Activated CD8-positive, alpha-beta T cell treated with anti-CD3 and anti-CD28 coated beads, Interleukin-2, amount 10 ng/mL, durations not matched to agents 7 days and 5 days (primary cell): ENCODE measurements around the gene PLD1. TPM values are rescaled to one million over a fixed set of nuclear protein-coding genes. Genes with fewer than 3 reads are reported as not detected.
"Not testable (repeated sequence)": the region's sequence is repeated elsewhere in the genome, so short reads cannot be mapped to it uniquely, and the experiment has no call there.

ENCODE experiments used
- ATAC-seq: fragments of 150-1000 bp; cut with Tn5 transposase; one replicate; pipeline ENCODE4 v1.10.0; 2021; ENCODE audit warnings: moderate library complexity
- CTCF ChIA-PET: fragments of 350-600 bp; sonication (Branson Sonifier 250); formaldehyde crosslinking; loops from one replicate; lab custom pipeline; 2021; ENCODE audit warnings: antibody characterized with exemption; lab: Charles Lee
- POLR2A ChIA-PET: fragments of 350-600 bp; sonication (Branson Sonifier 250); formaldehyde crosslinking; loops from one replicate; lab custom pipeline; 2021; ENCODE audit warnings: antibody characterized with exemption; lab: Charles Lee
- DNase-seq: peaks from one replicate; pipeline ENCODE4 v3.0.0-alpha.2; 2020
- H3K27ac Mint-ChIP-seq: one replicate; pipeline ENCODE4 v1.8.0; 2021; ENCODE audit warnings: mild to moderate bottlenecking, mixed read lengths
- H3K27me3 Mint-ChIP-seq: one replicate; pipeline ENCODE4 v1.8.0; 2021; ENCODE audit warnings: low read depth, mixed read lengths
- H3K36me3 Mint-ChIP-seq: one replicate; pipeline ENCODE4 v1.8.0; 2021; ENCODE audit warnings: low read depth, mixed read lengths
- H3K4me1 Mint-ChIP-seq: one replicate; pipeline ENCODE4 v1.8.0; 2021; ENCODE audit warnings: low read depth, mixed read lengths
- H3K4me3 Mint-ChIP-seq: one replicate; pipeline ENCODE4 v1.8.0; 2021; ENCODE audit warnings: mild to moderate bottlenecking, mixed read lengths
- H3K9me3 Mint-ChIP-seq: one replicate; pipeline ENCODE4 v1.8.0; 2022; ENCODE audit warnings: mixed read lengths; ENCODE audit not compliant: insufficient read depth
- total RNA-seq, 2 experiments: library from RNA; stranded (reverse); gene quantifications; one replicate each; pipeline ENCODE4 v1.2.3, GENCODE V29; 2021

The PLD1 gene
- total RNA-seq, 2 experiments from 2014 or later, result 0.29 to 1.1 TPM

- ATAC-seq (no peak), DNase-seq (no peak)
- H3K36me3 Mint-ChIP-seq, result no peaks in the 10 kb centered on the region
- H3K27ac Mint-ChIP-seq, result no peak overlapping the region
- ChIA-PET POLR2A (no interaction called here), CTCF (interaction anchor here (0.9 kb wide), 1 partner anchor 10 kb away, joined by 3 read pairs; no protein-coding TSS in a partner anchor)
- H3K4me3 Mint-ChIP-seq, result no peak overlapping the region
- no peaks in the 10 kb centered on the region for H3K9me3 Mint-ChIP-seq
- peaks cover 3% of the 10 kb centered on the region for H3K27me3 Mint-ChIP-seq
- no peaks in the 10 kb centered on the region for H3K4me1 Mint-ChIP-seq
These were observed 169.5 kb downstream of the PLD1 start for GRCh38 chr3:171640520-171641412.

GRCh38 chr3:171636666-171637065 lies 173.6 kb downstream of the PLD1 start:
- POLR2A ChIA-PET, result no interaction called here
- H3K36me3 Mint-ChIP-seq, result no peaks in the 10 kb centered on the region
- peaks cover 3% of the 10 kb centered on the region for H3K27me3 Mint-ChIP-seq
- H3K4me3 Mint-ChIP-seq, result no peak overlapping the region
- H3K4me1 Mint-ChIP-seq, result no peaks in the 10 kb centered on the region
- ATAC-seq (no peak), DNase-seq (no peak)
- CTCF ChIA-PET, result no interaction called here
- no peaks in the 10 kb centered on the region for H3K9me3 Mint-ChIP-seq
- no peak overlapping the region for H3K27ac Mint-ChIP-seq

- Mint-ChIP-seq H3K9me3 (no peaks in the 10 kb centered on the region), H3K4me3 (no peak overlapping the region), H3K36me3 (no peaks in the 10 kb centered on the region), H3K4me1 (no peaks in the 10 kb centered on the region), H3K27ac (no peak overlapping the region), H3K27me3 (peaks cover 3% of the 10 kb centered on the region)
- POLR2A ChIA-PET, result no interaction called here
- DNase-seq (no peak), ATAC-seq (no peak)
- CTCF ChIA-PET, result interaction anchor here (0.8 kb wide), 1 partner anchor 140 kb away, joined by 3 read pairs; no protein-coding TSS in a partner anchor
These were observed 177.5 kb downstream of the PLD1 start for GRCh38 chr3:171632766-171633165.

- ATAC-seq, H3K27ac Mint-ChIP-seq, DNase-seq, CTCF ChIA-PET, H3K9me3 Mint-ChIP-seq, H3K4me1 Mint-ChIP-seq, H3K4me3 Mint-ChIP-seq, H3K36me3 Mint-ChIP-seq, POLR2A ChIA-PET, H3K27me3 Mint-ChIP-seq: not testable (repeated sequence)
These were observed 183.5 kb downstream of the PLD1 start for GRCh38 chr3:171626799-171627198.

- Mint-ChIP-seq H3K9me3 (no peaks in the 10 kb centered on the region), H3K27ac (no peak overlapping the region), H3K27me3 (peaks cover 8% of the 10 kb centered on the region), H3K36me3 (no peaks in the 10 kb centered on the region), H3K4me1 (no peaks in the 10 kb centered on the region), H3K4me3 (no peak overlapping the region)
- DNase-seq (no peak), ATAC-seq (no peak)
- CTCF ChIA-PET, result interaction anchor here (1.0 kb wide), 1 partner anchor 150 kb away, joined by 4 read pairs; no protein-coding TSS in a partner anchor
- POLR2A ChIA-PET, result no interaction called here
These were observed 188.2 kb downstream of the PLD1 start for GRCh38 chr3:171622126-171622525.

- ATAC-seq, result no peak
- ChIA-PET POLR2A (no interaction called here), CTCF (interaction anchor here (1.0 kb wide), 1 partner anchor 151 kb away, joined by 4 read pairs; no protein-coding TSS in a partner anchor)
- Mint-ChIP-seq H3K27me3 (peaks cover 15% of the 10 kb centered on the region), H3K36me3 (no peaks in the 10 kb centered on the region), H3K4me3 (no peak overlapping the region), H3K4me1 (no peaks in the 10 kb centered on the region), H3K9me3 (no peaks in the 10 kb centered on the region), H3K27ac (no peak overlapping the region)
- no peak for DNase-seq
These were observed 189.4 kb downstream of the PLD1 start for GRCh38 chr3:171620825-171621434.

GRCh38 chr3:171616798-171617197 lies 193.5 kb downstream of the PLD1 start:
- no peaks in the 10 kb centered on the region for H3K9me3 Mint-ChIP-seq
- H3K4me1 Mint-ChIP-seq, result no peaks in the 10 kb centered on the region
- H3K4me3 Mint-ChIP-seq, result no peak overlapping the region
- peaks cover 19% of the 10 kb centered on the region for H3K27me3 Mint-ChIP-seq
- ChIA-PET CTCF (interaction anchor here (1.2 to 1.3 kb wide), 2 partner anchors 29 to 567 kb away, joined by 3 read pairs; no protein-coding TSS in a partner anchor), POLR2A (no interaction called here)
- H3K27ac Mint-ChIP-seq, result no peak overlapping the region
- DNase-seq (no peak), ATAC-seq (no peak)
- H3K36me3 Mint-ChIP-seq, result no peaks in the 10 kb centered on the region

GRCh38 chr3:171615686-171616085 lies 194.6 kb downstream of the PLD1 start:
- CTCF ChIA-PET, result no interaction called here
- no peak overlapping the region for H3K27ac Mint-ChIP-seq
- POLR2A ChIA-PET, result no interaction called here
- no peak for DNase-seq
- no peaks in the 10 kb centered on the region for H3K9me3 Mint-ChIP-seq
- H3K27me3 Mint-ChIP-seq, result peaks cover 16% of the 10 kb centered on the region
- ATAC-seq, result no peak
- H3K4me1 Mint-ChIP-seq, result no peaks in the 10 kb centered on the region
- no peaks in the 10 kb centered on the region for H3K36me3 Mint-ChIP-seq
- H3K4me3 Mint-ChIP-seq, result no peak overlapping the region

- H3K36me3 Mint-ChIP-seq, result no peaks in the 10 kb centered on the region
- DNase-seq (no peak), ATAC-seq (no peak)
- no peaks in the 10 kb centered on the region for H3K9me3 Mint-ChIP-seq
- peaks cover 16% of the 10 kb centered on the region for H3K27me3 Mint-ChIP-seq
- no peaks in the 10 kb centered on the region for H3K4me1 Mint-ChIP-seq
- POLR2A ChIA-PET, result no interaction called here
- CTCF ChIA-PET, result no interaction called here
- no peak overlapping the region for H3K27ac Mint-ChIP-seq
- no peak overlapping the region for H3K4me3 Mint-ChIP-seq
These were observed 195.0 kb downstream of the PLD1 start for GRCh38 chr3:171615281-171615680.

GRCh38 chr3:171614318-171614921 lies 195.9 kb downstream of the PLD1 start:
- POLR2A ChIA-PET, result no interaction called here
- CTCF ChIA-PET, result interaction anchor here (0.6 to 1.3 kb wide), 7 partner anchors 10 to 227 kb away, joined by 3 to 14 read pairs (median 4); no protein-coding TSS in a partner anchor
- no peak for ATAC-seq

GRCh38 chr3:171607452-171607851 lies 202.8 kb downstream of the PLD1 start:
- CTCF ChIA-PET, result no interaction called here
- POLR2A ChIA-PET, result no interaction called here

More at GRCh38 chr3:171614318-171614921, 195.9 kb downstream of the PLD1 start:
- Mint-ChIP-seq H3K27ac (no peak overlapping the region), H3K4me1 (no peaks in the 10 kb centered on the region), H3K36me3 (no peaks in the 10 kb centered on the region), H3K9me3 (no peaks in the 10 kb centered on the region), H3K27me3 (peaks cover 16% of the 10 kb centered on the region), H3K4me3 (no peak overlapping the region)
- DNase-seq, result no peak

More at GRCh38 chr3:171607452-171607851, 202.8 kb downstream of the PLD1 start:
- Mint-ChIP-seq H3K36me3 (no peaks in the 10 kb centered on the region), H3K9me3 (no peaks in the 10 kb centered on the region), H3K4me1 (no peaks in the 10 kb centered on the region), H3K4me3 (no peak overlapping the region), H3K27me3 (peaks cover 10% of the 10 kb centered on the region), H3K27ac (no peak overlapping the region)
- DNase-seq (no peak), ATAC-seq (no peak)
